IPS-15b (cell line): Measurements from ENCODE around the gene NBEAL2.

Experiments
- H3K27me3 ChIP-seq: one replicate; pipeline ENCODE4 v1.6.1; 2013; ENCODE audit warnings: low read length; ENCODE audit not compliant: control insufficient read depth, insufficient read depth
- H3K36me3 ChIP-seq: one replicate; pipeline ENCODE4 v1.6.1; 2013; ENCODE audit warnings: low read length; ENCODE audit not compliant: control insufficient read depth, insufficient read depth
- H3K4me1 ChIP-seq: one replicate; pipeline ENCODE4 v1.6.1; 2013; ENCODE audit warnings: mild to moderate bottlenecking, low read length; ENCODE audit not compliant: control insufficient read depth, insufficient read depth
- H3K4me3 ChIP-seq: one replicate; pipeline ENCODE4 v1.5.1; 2013; ENCODE audit warnings: low read depth, low read length
- H3K9ac ChIP-seq: one replicate; pipeline ENCODE4 v1.6.1; 2013; ENCODE audit warnings: low read depth, mild to moderate bottlenecking, low read length
- H3K9me3 ChIP-seq: one replicate; pipeline ENCODE4 v1.6.1; 2013; ENCODE audit warnings: mild to moderate bottlenecking, low read length; ENCODE audit not compliant: control insufficient read depth, insufficient read depth

The NBEAL2 gene

DNA sequence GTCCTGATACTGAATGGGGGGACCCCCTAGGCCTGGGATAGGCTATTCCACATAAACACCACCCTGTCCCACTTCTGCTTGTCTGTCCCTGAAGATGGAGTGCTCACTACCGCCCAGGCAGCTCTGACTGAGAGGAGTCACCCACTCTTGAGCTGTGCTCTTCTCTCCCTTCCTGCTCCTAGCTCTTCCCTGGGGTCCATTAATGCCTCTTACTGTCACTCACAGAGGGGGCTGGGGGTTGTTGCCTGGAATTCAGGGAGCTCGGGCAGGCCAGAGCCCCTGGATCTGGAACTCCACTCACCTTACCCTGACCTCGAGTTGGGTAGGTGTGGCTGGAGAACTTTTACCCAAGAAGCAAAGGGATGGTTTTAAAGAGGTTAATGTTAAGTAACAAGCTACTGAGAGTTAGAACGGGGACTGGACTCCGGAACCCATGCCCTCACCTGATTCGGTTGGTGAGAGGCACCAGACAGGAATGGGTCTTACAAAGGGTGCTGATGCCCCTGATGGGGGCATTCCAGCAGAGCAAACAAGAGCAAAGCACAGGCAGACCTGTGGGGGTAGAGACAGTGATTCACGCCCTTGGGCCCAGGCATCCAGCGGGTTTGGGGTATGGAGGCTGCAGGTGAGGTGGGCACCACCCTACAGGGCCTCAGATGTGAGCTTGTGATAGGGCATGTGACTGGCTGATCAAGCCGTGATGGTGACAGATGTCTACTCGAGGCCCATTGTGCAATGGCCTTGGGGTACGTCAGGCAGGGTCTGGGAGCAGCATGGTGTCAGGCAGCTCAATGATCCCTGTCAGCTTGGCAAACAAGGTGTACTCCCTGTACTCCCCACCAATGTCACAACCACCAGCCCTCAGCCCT lies 5.4 kb downstream of the NBEAL2 start:
- Histone ChIP-seq H3K4me1 (peaks cover 15% of the 10 kb centered on the region), H3K4me3 (no peak overlapping the region), H3K36me3 (peaks cover 5% of the 10 kb centered on the region), H3K9ac (no peak overlapping the region), H3K9me3 (no peaks in the 10 kb centered on the region), H3K27me3 (peaks cover 7% of the 10 kb centered on the region)

DNA sequence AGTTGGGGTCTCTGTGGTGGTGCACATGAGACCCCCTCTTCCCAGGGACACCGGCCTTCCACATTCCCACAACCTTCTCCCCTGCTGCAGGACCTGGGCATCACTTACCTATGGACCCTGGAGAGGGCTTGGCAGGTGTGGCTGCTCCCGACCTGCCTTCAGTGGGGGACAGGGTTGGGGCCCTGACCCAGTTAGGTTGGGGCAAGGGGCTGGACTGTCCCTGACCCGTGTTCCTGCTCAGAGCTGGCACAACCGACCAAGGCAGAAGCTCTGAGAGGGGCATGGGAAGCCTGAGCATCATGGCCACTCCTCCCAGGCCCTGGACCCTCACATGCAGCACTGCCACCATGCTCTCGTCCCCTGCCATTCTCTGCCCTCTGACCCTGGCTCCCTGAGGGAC lies 6.1 kb downstream of the NBEAL2 start:
- no peak overlapping the region for H3K4me3 ChIP-seq
- no peak overlapping the region for H3K9ac ChIP-seq
- H3K4me1 ChIP-seq: peaks cover 15% of the 10 kb centered on the region
- no peaks in the 10 kb centered on the region for H3K9me3 ChIP-seq
- peaks cover 5% of the 10 kb centered on the region for H3K36me3 ChIP-seq
- peaks cover 4% of the 10 kb centered on the region for H3K27me3 ChIP-seq

DNA sequence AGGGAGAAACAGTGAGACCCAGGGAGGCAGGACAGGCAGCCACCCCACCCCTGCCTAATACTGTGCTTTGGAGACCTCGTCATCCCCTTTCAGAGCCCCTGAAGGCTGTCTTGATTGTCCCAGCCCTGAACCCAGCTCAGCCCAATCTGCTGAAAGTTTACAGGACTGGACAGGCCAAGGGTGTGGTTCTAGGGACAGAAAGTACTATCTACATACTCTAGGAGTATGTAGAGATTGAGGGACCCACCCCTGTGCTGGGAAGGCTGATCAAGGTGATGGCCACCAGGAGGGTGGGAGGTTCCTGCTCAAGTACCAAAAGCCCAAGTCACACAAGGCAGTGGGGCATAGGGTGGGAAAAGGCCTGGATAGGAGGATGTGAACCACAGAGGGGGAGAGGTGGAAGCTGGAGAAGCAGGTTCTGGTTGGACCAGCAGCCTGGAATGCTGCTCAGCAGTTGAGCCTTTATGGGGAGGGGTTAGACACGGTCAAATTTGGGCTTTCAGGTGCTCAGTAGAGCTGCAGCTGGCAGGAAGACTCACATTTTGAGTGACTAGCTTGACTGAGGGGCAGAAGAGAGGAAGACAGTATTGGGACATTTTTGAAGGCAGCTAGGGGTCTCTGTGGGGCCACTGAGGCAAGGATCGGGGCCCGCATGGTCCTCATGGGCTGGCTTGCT lies 6.7 kb downstream of the NBEAL2 start:
- peaks cover 5% of the 10 kb centered on the region for H3K36me3 ChIP-seq
- peaks cover 2% of the 10 kb centered on the region for H3K27me3 ChIP-seq
- H3K4me3 ChIP-seq: no peak overlapping the region
- H3K9ac ChIP-seq: no peak overlapping the region
- peaks cover 15% of the 10 kb centered on the region for H3K4me1 ChIP-seq
- no peaks in the 10 kb centered on the region for H3K9me3 ChIP-seq

DNA sequence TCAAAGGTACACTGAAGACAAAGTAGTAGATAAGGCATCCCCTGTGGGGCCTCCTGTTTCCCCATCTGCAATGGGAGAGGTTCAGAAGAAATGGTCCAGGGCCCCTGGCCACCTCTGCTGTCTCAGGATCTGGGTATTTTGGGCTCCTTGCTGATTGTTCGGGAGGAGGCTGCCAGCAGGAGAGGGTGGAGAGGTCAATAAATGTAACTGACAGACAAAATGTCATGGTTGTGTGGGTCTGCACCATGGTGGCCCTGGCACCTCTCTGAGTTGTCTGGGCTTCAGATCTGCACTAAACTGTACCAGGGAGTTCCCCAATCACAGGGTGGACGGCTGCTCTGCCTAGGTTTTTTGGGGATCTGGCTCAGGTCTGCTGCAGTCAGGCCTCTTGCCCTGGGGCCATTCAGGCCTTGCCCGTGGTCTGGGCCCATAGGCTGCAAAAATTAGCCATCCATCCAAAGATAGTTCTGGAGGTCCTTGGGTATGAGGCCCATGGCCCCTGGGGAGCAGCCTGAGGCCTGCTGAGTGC lies 7.4 kb downstream of the NBEAL2 start:
- H3K36me3 ChIP-seq: peaks cover 5% of the 10 kb centered on the region
- no peak overlapping the region for H3K4me3 ChIP-seq
- no peaks in the 10 kb centered on the region for H3K9me3 ChIP-seq
- H3K27me3 ChIP-seq: peaks cover 2% of the 10 kb centered on the region
- peaks cover 11% of the 10 kb centered on the region for H3K4me1 ChIP-seq
- H3K9ac ChIP-seq: no peak overlapping the region

DNA sequence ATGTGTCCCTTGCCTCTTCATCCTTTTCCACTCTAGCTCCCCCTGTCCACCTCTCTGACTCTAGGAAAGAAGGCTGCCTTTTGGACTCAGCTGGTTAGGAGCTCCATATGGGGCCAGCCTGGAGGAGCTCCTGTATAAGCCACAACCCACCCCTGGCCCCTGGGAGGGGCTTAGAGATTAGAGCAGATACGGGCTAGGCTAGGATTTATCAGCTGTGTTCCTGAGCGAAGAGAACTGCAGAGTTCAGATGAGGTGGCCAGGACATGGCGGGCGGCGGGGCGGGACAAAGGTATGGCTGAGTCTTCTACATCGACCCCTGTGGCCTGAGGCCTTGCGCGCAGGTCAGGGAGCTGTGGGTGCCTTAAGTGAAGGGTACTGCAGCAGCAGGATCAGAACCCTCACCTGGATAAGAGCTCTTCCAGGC lies 7.9 kb downstream of the NBEAL2 start:
- Histone ChIP-seq H3K36me3 (peaks cover 5% of the 10 kb centered on the region), H3K4me1 (peaks cover 11% of the 10 kb centered on the region), H3K4me3 (no peak overlapping the region), H3K9me3 (no peaks in the 10 kb centered on the region), H3K27me3 (peaks cover 2% of the 10 kb centered on the region), H3K9ac (no peak overlapping the region)

DNA sequence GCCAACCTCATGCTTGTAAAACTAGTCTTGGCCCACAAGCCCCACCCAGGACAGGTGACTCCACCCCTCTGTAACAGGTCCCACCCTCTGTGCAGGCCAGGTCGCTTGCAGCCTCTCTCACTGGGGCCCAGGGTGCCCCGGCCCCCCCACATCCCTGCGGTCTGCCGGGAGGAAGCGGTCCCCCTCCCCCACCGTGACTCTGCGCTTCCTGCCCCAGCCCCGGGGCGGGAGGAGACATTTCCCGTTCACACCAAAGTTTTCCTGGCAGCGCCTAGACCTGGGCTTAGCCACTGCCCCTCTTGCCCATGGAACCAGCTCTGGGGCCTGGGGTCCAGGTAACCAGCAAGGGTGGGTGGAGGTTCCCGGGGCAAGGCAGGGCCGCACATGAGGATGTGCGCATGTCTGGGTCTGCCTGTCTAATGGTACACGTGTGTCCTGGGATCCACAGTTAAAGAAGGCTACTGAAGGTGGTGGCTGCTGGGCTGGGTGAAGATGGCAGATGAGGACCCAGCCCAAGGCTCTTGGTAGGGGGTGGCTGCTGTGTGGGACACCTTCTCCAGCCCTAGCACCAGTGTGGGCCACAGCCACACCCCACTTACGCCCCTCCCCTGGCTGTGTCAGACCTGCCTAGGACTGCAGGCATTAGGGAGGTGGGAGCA lies 8.4 kb downstream of the NBEAL2 start:
- H3K36me3 ChIP-seq: peaks cover 5% of the 10 kb centered on the region
- peaks cover 11% of the 10 kb centered on the region for H3K4me1 ChIP-seq
- H3K9ac ChIP-seq: no peak overlapping the region
- peaks cover under 1% of the 10 kb centered on the region for H3K27me3 ChIP-seq
- H3K9me3 ChIP-seq: no peaks in the 10 kb centered on the region
- no peak overlapping the region for H3K4me3 ChIP-seq

DNA sequence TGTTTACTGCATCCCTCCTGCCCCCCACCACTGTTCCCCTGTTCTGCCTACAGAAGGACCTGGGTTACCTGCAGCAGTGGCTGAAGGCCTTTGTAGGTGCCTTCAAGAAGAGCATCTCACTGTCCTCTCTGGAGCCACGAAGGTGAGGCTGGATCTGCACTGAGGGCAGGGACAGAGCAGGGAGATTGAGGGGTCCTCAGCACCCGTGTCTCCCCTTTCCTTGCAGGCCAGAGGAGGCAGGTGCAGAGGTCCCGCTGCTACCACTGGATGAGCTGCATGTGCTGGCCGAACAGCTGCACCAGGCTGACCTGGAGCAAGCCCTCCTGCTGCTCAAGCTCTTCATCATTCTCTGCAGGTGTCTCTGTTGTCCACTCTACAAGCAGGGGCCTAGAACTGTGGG lies 9.2 kb downstream of the NBEAL2 start:
- Histone ChIP-seq H3K9ac (no peak overlapping the region), H3K9me3 (no peaks in the 10 kb centered on the region), H3K4me3 (no peak overlapping the region), H3K4me1 (peaks cover 11% of the 10 kb centered on the region), H3K36me3 (peaks cover 5% of the 10 kb centered on the region), H3K27me3 (no peaks in the 10 kb centered on the region)

DNA sequence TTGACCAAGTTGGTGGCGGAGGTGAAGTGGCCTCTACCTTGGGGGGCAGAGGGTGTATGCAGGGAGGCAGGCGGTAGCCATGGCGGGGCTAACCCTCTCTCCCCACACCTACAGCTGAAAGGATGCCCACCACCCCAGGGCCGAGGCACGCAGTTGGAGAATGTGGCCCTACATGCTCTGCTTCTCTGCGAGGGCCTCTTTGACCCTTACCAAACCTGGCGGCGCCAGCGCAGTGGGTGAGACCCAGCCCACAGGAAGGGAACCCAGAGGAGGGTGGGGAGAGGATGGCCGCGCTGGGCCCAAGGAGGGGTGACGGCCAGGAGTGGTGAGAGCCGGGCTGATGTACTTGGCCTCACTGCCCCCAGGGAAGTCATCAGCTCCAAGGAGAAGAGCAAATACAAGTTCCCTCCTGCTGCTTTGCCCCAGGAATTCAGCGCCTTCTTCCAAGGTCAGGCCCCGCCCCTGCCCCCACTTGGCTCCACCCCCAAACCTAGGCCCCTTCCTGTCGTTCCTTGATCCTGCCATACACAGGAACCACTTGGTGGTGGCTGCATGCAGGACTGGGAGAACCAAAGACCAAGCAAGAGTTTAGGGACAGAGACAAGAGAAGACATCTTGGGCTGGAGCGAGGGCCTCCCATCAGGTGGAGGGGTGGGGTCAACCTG lies 9.8 kb downstream of the NBEAL2 start:
- Histone ChIP-seq H3K4me1 (peaks cover 11% of the 10 kb centered on the region), H3K9ac (no peak overlapping the region), H3K36me3 (peaks cover 8% of the 10 kb centered on the region), H3K27me3 (no peaks in the 10 kb centered on the region), H3K9me3 (no peaks in the 10 kb centered on the region), H3K4me3 (no peak overlapping the region)

DNA sequence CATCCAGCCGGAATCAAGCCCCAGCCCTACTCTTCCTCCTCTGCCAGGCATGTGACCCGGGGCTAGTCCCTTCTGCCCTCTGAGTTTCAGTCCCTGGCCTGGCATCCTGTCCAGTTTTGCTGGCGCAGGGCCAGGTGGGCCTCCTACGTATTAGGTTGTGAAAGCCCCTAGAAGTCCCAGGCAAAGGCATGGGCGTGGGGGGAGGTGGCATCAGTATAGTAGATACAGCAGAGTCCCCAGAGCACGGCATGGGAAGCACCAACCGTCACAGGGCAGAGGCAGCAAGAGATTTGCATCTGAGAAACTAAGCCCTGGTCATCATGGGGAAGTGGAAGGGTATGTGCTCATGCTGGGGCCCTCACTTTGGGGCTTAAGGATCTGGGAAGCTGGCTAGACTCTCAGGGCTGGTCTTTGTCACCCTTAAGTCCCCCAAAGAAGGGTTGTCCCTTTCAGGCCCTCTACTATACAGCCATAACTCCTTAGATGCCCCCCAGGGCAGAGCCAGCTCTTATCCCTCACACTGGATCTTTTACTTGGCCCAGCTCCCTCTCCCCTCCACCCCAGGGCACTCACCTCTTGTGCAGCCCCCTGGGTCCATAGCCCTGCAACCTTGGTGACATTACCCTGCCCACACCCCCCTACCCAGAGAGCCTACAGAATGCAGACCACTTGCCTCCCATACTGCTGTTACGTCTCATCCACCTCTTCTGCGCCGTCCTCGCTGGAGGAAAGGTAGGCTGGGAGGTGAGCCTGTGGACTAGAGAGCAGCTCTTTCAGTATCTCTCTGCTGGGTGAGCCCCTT lies 11.3 kb downstream of the NBEAL2 start:
- Histone ChIP-seq H3K36me3 (peaks cover 18% of the 10 kb centered on the region), H3K27me3 (no peaks in the 10 kb centered on the region), H3K9ac (no peak overlapping the region), H3K4me1 (peaks cover 11% of the 10 kb centered on the region), H3K9me3 (no peaks in the 10 kb centered on the region), H3K4me3 (no peak overlapping the region)

DNA sequence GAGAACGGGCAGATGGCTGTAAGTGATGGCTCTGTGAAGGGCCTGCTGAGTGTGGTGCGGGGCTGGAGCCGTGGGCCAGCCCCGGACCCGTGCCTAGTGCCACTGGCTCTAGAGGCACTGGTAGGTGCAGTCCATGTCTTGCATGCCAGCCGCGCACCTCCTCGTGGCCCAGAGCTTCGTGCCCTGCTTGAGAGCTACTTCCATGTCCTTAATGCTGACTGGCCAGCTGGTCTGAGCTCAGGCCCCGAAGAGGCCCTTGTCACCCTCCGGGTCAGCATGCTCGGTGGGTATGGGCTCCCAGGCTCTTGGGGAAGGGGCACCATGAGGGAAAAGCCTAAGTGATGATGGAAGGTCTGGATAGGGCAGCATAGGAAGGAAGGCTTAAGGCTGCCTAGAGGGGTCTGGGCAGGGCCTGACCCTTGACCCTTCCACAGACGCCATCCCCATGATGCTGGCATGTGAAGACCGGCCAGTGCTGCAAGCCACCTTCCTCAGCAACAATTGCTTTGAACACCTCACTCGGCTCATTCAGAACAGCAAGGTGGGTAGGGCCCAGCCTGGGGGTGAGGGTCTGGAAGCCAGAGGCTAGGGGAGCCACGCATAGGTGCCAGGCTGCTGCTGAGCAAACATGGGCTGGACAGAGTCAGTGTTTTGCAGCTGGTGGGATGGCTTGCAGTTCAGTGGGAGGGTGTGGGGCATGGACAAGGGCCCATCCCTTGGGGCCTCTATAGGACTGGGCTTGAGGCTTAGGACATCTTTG lies 12.1 kb downstream of the NBEAL2 start:
- H3K4me1 ChIP-seq: peaks cover 11% of the 10 kb centered on the region
- H3K9ac ChIP-seq: no peak overlapping the region
- no peaks in the 10 kb centered on the region for H3K9me3 ChIP-seq
- H3K4me3 ChIP-seq: no peak overlapping the region
- H3K36me3 ChIP-seq: peaks cover 19% of the 10 kb centered on the region
- no peaks in the 10 kb centered on the region for H3K27me3 ChIP-seq
